Smooth muscle cell (in vitro differentiated cells): ENCODE measurements around the gene AFF3. TPM values are rescaled to one million over a fixed set of nuclear protein-coding genes. Genes with fewer than 3 reads are reported as not detected.
A peak's percentile ranks its signal among the peaks of the same experiment; 100 is the strongest.

ENCODE experiments used
- DNase-seq: peaks from one replicate; lab custom pipeline; 2025; ENCODE audit not compliant: unreplicated experiment; lab: John Stamatoyannopoulos, UW
- H2AFZ ChIP-seq: fragments of 200-600 bp; sonication (generic); 2 replicates; pipeline ENCODE4 v1.6.0; 2016; ENCODE audit warnings: antibody characterized with exemption, low read depth, mild to moderate bottlenecking
- H3F3A ChIP-seq: fragments of 200-600 bp; sonication (generic); 2 replicates; pipeline ENCODE4 v1.6.0; 2017; ENCODE audit warnings: antibody characterized with exemption, low read depth
- H3K27ac ChIP-seq: fragments of 200-600 bp; sonication (generic); 2 replicates; pipeline ENCODE4 v1.5.1; 2016; ENCODE audit warnings: low read depth, mild to moderate bottlenecking
- H3K27me3 ChIP-seq: fragments of 200-600 bp; sonication (generic); 2 replicates; pipeline ENCODE4 v1.6.1; 2016; ENCODE audit warnings: low read depth, mild to moderate bottlenecking
- H3K36me3 ChIP-seq: fragments of 200-600 bp; sonication (generic); 2 replicates; pipeline ENCODE4 v1.5.1; 2016; ENCODE audit warnings: low read depth
- H3K4me1 ChIP-seq: fragments of 200-600 bp; sonication (generic); 2 replicates; pipeline ENCODE4 v1.5.1; 2016; ENCODE audit warnings: low read depth
- H3K4me2 ChIP-seq: fragments of 200-600 bp; sonication (generic); 2 replicates; pipeline ENCODE4 v1.6.0; 2016; ENCODE audit warnings: mild to moderate bottlenecking
- H3K4me3 ChIP-seq: fragments of 200-600 bp; sonication (generic); 2 replicates; pipeline ENCODE4 v1.5.1; 2016; ENCODE audit warnings: mild to moderate bottlenecking
- H3K79me2 ChIP-seq: fragments of 200-600 bp; sonication (generic); 2 replicates; pipeline ENCODE4 v1.6.0; 2016; ENCODE audit warnings: low read depth, mild to moderate bottlenecking
- H3K9ac ChIP-seq: fragments of 200-600 bp; sonication (generic); 2 replicates; pipeline ENCODE4 v1.6.0; 2016; ENCODE audit warnings: low read depth
- H3K9me3 ChIP-seq: fragments of 200-600 bp; sonication (generic); replicated peaks from 2 replicates; pipeline ENCODE4 v1.5.1; 2016; ENCODE audit warnings: low read depth
- H4K20me1 ChIP-seq: fragments of 200-600 bp; sonication (generic); 2 replicates; pipeline ENCODE4 v1.6.0; 2016; ENCODE audit warnings: low read depth
- CTCF ChIP-seq: fragments of 200-600 bp; sonication (generic); IDR thresholded peaks from 2 replicates; pipeline ENCODE4 v1.5.1; 2017; ENCODE audit warnings: borderline replicate concordance, mild to moderate bottlenecking, antibody characterized with exemption; ENCODE audit not compliant: insufficient read depth, poor library complexity, severe bottlenecking
- WGBS: methylation state at CpG from one replicate; pipeline ENCODE4 v1.1.7; 2016; ENCODE audit warnings: low lambda C conversion rate; 5-methylcytosine and 5-hydroxymethylcytosine counted together
- polyA plus RNA-seq: library from polyadenylated mRNA; unstranded; fragments of >200 nt; fragmentation: Nextera tagmentation; extraction: Ambion mirVana; gene quantifications from 2 replicates; pipeline ENCODE4 v1.2.1, GENCODE V29; 2016
- total RNA-seq: library from RNA; depleted of rRNA; stranded (reverse); fragments of >200 nt; gene quantifications from 2 replicates; pipeline ENCODE4 v1.2.3, GENCODE V29; 2014

The AFF3 gene
- total and polyA plus RNA-seq, 2 experiments from 2014 or later, result 0.27 to 0.39 TPM

- DNase-seq, result no peak
- WGBS, result 95% methylated on average over 2 of the region's 2 CpGs
- Histone ChIP-seq H2AFZ (no peak overlapping the region), H3K4me2 (no peak overlapping the region), H3K36me3 (no peaks in the 10 kb centered on the region), H3K27ac (no peak overlapping the region), H3K9ac (no peak overlapping the region), H3K79me2 (no peaks in the 10 kb centered on the region), H3F3A (no peaks in the 10 kb centered on the region), H3K4me3 (no peak overlapping the region), H3K27me3 (no peaks in the 10 kb centered on the region), H3K4me1 (no peaks in the 10 kb centered on the region), H3K9me3 (no peaks in the 10 kb centered on the region), H4K20me1 (no peaks in the 10 kb centered on the region)
- TF ChIP-seq CTCF, result no peak
Measured at GRCh38 chr2:99715956-99716355, 426.4 kb downstream of the AFF3 start.

GRCh38 chr2:99714349-99714748, 428.0 kb downstream of the AFF3 start:
- Histone ChIP-seq H3K4me1 (no peaks in the 10 kb centered on the region), H3F3A (no peaks in the 10 kb centered on the region), H3K9ac (no peak overlapping the region), H2AFZ (no peak overlapping the region), H3K4me2 (no peak overlapping the region), H3K36me3 (no peaks in the 10 kb centered on the region), H3K79me2 (no peaks in the 10 kb centered on the region), H3K27ac (no peak overlapping the region), H4K20me1 (no peaks in the 10 kb centered on the region), H3K9me3 (no peaks in the 10 kb centered on the region), H3K27me3 (no peaks in the 10 kb centered on the region), H3K4me3 (no peak overlapping the region)
- TF ChIP-seq CTCF, result no peak
- 96% methylated on average over 2 of the region's 2 CpGs for WGBS
- no peak for DNase-seq

GRCh38 chr2:99711144-99711543, 431.2 kb downstream of the AFF3 start:
- no peaks in the 10 kb centered on the region for H3K9me3 ChIP-seq
- no peak overlapping the region for H2AFZ ChIP-seq
- no peak for TF ChIP-seq CTCF
- no peaks in the 10 kb centered on the region for H3K36me3 ChIP-seq
- H3K4me1 ChIP-seq, result peaks cover 9% of the 10 kb centered on the region
- H3K4me3 ChIP-seq, result no peak overlapping the region
- H3F3A ChIP-seq, result peaks cover 5% of the 10 kb centered on the region
- peak overlapping the region; percentile 28 for H3K4me2 ChIP-seq
- no peak for DNase-seq
- WGBS, result 79% methylated on average over 9 of the region's 9 CpGs
- H3K27ac ChIP-seq, result no peak overlapping the region
- H3K9ac ChIP-seq, result no peak overlapping the region
- no peaks in the 10 kb centered on the region for H3K79me2 ChIP-seq
- no peaks in the 10 kb centered on the region for H4K20me1 ChIP-seq
- H3K27me3 ChIP-seq, result no peaks in the 10 kb centered on the region

- 18% methylated on average over 6 of the region's 6 CpGs for WGBS
- no peaks in the 10 kb centered on the region for H3K36me3 ChIP-seq
- H3F3A ChIP-seq, result peaks cover 6% of the 10 kb centered on the region
- no peak overlapping the region for H3K9ac ChIP-seq
- no peaks in the 10 kb centered on the region for H3K9me3 ChIP-seq
- TF ChIP-seq CTCF, result no peak
- H3K4me2 ChIP-seq, result peak overlapping the region; percentile 28
- H3K4me1 ChIP-seq, result peaks cover 9% of the 10 kb centered on the region
- DNase-seq, result no peak
- H3K27ac ChIP-seq, result no peak overlapping the region
- no peaks in the 10 kb centered on the region for H3K27me3 ChIP-seq
- H3K79me2 ChIP-seq, result no peaks in the 10 kb centered on the region
- H3K4me3 ChIP-seq, result no peak overlapping the region
- no peaks in the 10 kb centered on the region for H4K20me1 ChIP-seq
- H2AFZ ChIP-seq, result no peak overlapping the region
Measured at GRCh38 chr2:99710721-99711120, 431.7 kb downstream of the AFF3 start.
